Measurements from ENCODE around the gene CLRN2. TPM values are rescaled to one million over a fixed set of nuclear protein-coding genes. Genes with fewer than 3 reads are reported as not detected.
"Not testable (repeated sequence)": the region's sequence is repeated elsewhere in the genome, so short reads cannot be mapped to it uniquely, and the experiment has no call there.

The CLRN2 gene
- total RNA-seq, 1 donor from 2014 or later = not detected

DNA sequence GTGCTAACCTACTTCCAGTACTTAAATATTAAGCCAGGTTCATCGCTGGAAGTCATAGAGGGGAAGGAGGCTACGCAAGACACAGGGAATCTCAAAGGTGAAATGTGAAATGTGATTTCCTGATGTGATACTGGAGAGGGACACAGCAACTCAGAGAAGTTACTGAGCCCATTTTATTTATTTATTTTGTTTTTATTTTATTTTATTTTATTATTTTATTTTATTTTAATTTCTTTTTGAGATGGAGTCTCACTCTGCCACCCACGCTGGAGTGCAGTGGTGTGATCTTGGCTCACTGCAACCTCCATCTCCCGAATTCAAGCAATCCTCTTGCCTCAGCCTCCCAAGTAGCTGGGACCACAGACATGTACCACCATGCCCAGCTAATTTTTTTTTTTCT, 19.7 kb downstream of the CLRN2 start:
- ATAC-seq = no peak
- intact Hi-C loops (cut with micrococcal nuclease) = no loop called here
- no peak for DNase-seq

DNA sequence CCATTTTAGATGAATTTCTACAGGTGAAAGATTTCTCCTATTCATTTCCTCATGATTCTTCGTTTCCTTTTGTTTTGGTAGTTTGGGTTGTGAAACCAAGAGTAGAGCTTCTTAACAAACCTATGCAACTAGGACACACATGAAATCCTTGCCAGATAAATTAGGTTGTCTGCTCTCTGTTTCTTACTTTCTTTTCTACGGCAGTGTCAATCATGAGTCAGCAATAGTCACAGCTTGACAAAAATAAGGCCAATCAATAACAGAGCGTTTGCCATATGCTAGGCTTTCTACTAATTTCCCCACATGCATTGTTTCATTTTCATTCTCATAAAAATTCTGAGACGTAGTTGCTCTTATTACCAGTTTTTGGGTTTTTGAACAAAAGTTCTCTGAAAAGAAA, 20.3 kb downstream of the CLRN2 start:
- DNase-seq (no peak), ATAC-seq (no peak)
- intact Hi-C loops (cut with micrococcal nuclease) = no loop called here

DNA sequence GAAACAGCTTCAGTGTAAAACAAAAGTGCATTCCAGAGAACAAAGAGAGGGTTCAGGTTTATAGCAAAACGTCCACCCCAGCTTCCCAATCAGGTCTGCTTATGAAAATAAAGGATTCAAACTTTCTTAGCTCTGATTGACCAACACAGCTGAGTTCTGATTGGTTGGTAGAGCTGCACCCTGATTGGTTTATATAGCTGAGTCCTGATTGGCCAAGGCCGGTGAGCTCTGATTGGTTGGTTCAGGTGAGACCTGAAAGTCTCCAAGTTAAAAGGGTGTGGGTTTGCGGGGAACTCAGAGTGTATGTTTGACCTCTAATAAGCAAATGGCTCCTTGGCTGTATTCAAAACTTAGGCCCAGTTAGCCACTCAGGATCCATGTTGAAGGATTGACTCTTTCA, 20.9 kb downstream of the CLRN2 start:
- DNase-seq (no peak), ATAC-seq (no peak)
- intact Hi-C loops (cut with micrococcal nuclease) = no loop called here

GRCh38 chr4:17537060-17537459, 22.1 kb downstream of the CLRN2 start:
- intact Hi-C loops (cut with micrococcal nuclease); DNase-seq; ATAC-seq: not testable (repeated sequence)

GRCh38 chr4:17544205-17544604, 29.2 kb downstream of the CLRN2 start:
- ATAC-seq = no peak
- DNase-seq = no peak
- intact Hi-C loops (cut with micrococcal nuclease) = loop anchor here (10.0 kb wide), 1 partner anchor 261 kb away; no protein-coding TSS in a partner anchor

DNA sequence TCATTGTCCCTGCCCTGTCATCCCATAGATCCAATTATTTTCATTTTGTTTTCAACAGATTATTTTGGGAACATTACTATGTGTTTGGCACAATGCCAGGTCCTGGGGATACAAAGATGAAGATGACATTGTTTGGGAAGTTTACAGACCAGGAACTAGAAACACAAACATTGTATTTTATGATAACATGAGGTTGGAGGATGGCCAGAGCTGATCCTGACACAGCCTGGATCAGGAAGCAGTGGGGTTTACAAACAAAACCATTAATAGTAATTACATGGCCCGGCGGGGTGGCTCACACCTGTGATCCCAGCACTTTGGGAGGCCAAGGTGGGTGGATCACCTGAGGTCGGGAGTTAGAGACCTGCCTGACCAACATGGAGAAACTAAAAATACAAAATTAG, 29.9 kb downstream of the CLRN2 start:
- intact Hi-C loops (cut with micrococcal nuclease) = loop anchor here (5.0 to 10.0 kb wide), 2 partner anchors 92 to 260 kb away; no protein-coding TSS in a partner anchor
- ATAC-seq (no peak), DNase-seq (no peak)

- intact Hi-C loops (cut with micrococcal nuclease) = loop anchor here (5.0 to 10.0 kb wide), 2 partner anchors 92 to 259 kb away; no protein-coding TSS in a partner anchor
- ATAC-seq (no peak), DNase-seq (no peak)
Measured at GRCh38 chr4:17545374-17546140, 30.6 kb downstream of the CLRN2 start.

DNA sequence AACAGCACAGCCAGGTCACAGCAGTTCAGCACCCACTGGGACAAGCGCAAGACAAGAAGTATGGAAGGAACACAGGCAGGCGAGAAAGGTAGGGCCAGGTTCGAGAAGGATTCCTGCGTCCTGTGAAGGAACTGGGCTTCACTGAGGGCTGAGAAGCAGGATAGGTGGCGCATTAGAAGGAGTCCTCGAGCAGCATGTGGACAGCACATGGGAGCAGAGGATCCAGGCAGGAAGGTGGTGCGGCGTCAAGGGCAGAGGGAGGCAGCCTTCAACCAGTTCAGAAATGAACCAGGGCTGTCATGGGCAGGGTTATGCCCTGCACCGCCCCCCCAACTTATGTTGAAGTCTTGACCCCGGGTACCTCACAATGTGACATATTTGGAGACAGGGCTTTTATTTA, 31.3 kb downstream of the CLRN2 start:
- intact Hi-C loops (cut with micrococcal nuclease) = loop anchor here (5.0 to 10.0 kb wide), 2 partner anchors 91 to 259 kb away; no protein-coding TSS in a partner anchor
- DNase-seq (no peak), ATAC-seq (no peak)

DNA sequence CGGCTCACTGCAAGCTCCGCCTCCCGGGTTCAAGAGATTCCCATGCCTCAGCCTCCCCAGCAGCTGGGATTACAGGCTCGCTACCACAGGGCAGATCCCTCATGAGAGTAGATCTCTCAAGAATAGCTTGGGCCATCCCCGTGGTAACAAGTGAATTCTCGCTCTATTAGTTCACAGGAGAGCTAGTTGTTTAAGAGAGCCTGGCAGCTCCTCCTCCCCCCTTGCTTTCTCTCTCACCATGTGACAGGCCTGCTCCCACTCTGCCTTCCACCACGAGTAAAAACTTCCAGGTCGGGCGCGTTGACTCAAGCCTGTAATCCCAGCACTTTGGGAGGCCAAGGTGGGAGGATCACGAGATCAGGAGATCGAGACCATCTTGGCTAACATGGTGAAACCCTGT, 31.7 kb downstream of the CLRN2 start:
- DNase-seq (no peak), ATAC-seq (no peak)
- intact Hi-C loops (cut with micrococcal nuclease) = loop anchor here (5.0 to 10.0 kb wide), 2 partner anchors 91 to 258 kb away; no protein-coding TSS in a partner anchor

DNA sequence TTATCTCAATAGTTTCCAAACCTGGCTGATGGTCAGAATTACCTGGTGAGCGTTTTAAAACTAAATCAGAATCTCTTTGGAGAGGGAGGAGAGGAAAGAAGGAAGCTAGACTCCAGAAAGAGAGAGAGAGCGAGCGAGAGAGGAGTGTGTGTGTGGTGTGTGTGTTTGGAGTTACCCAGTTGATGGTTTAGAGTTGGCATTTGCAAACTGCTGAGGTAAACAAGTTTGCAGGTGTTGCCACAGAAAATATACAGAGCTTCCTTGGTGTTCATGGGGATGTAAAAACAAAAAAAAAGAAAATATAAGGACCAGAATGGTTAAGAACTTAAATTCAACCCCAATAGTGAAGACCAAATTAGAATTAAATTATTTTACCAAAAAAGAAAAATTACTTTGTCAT, 35.6 kb downstream of the CLRN2 start:
- DNase-seq = no peak
- no peak for ATAC-seq
- intact Hi-C loops (cut with micrococcal nuclease) = no loop called here

- no peak for DNase-seq
- intact Hi-C loops (cut with micrococcal nuclease) = no loop called here
- ATAC-seq = no peak
Measured at GRCh38 chr4:17552427-17552826, 37.5 kb downstream of the CLRN2 start.

- intact Hi-C loops (cut with micrococcal nuclease) = no loop called here
- ATAC-seq = no peak
- DNase-seq = no peak
Measured at GRCh38 chr4:17554568-17554967, 39.6 kb downstream of the CLRN2 start.

DNA sequence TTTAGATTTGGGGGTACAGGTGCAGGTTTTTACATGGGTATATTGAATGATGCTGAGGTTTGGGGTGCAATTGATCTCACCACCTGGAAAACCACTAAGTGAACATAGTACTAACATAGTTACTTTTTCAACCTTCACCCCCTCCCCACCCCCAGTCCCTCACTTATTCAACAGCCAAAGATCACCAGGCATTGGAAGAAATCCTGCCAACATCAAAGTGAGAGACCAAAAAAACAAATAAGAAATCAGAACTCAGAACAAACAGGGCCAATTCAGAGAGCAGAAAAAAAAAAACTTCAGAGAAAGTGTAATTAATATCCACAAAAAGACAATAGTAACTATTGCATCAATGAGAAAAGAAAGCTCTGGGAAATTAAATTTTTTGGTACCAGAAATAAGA, 41.5 kb downstream of the CLRN2 start:
- no peak for DNase-seq

GRCh38 chr4:17557880-17558279, 42.9 kb downstream of the CLRN2 start:
- intact Hi-C loops (cut with micrococcal nuclease) = loop anchor here (5.0 kb wide), 1 partner anchor 424 kb away; no protein-coding TSS in a partner anchor
- no peak for ATAC-seq
- DNase-seq = no peak

More for the DNA sequence above, 41.5 kb downstream of the CLRN2 start:
- no peak for ATAC-seq
- intact Hi-C loops (cut with micrococcal nuclease) = loop anchor here (5.0 kb wide), 1 partner anchor 426 kb away; no protein-coding TSS in a partner anchor

DNA sequence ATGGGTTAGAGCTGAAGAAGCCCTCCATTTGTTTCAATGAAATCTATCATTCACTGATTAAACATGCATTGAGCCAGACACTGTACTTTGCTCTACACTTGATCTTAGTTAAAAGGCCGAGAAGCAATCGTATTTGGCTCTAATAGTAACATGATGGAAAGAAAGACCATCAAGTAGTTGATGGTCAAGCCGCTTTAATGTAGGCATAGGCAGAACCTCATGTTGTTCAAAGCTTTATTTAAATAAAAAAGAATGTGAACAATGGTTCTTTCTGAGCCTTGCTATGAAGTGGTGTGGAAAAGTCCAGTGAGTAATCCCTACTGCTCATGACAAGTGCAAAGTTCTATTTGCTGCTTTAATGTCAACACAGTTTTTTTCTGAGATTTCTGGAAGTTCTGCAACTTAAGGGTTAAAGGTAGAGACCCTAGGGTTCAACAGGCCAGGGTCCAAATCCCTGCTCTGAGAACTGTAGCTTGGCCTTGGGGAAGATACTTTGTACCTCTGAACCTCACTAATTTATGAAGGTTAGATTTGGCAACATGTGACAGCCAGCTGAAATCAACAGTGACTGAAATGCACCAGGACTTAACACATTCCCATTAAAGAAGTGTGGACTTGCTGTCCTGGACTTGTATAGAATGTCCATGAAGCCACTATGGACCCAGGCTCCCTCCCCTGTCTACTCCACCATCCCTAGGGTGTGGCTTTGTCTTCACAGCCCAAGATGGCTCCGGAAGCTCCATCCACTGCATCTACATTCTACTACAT, 44.2 kb downstream of the CLRN2 start:
- DNase-seq = no peak
- ATAC-seq = no peak
- intact Hi-C loops (cut with micrococcal nuclease) = loop anchor here (5.0 kb wide), 1 partner anchor 423 kb away; no protein-coding TSS in a partner anchor

DNA sequence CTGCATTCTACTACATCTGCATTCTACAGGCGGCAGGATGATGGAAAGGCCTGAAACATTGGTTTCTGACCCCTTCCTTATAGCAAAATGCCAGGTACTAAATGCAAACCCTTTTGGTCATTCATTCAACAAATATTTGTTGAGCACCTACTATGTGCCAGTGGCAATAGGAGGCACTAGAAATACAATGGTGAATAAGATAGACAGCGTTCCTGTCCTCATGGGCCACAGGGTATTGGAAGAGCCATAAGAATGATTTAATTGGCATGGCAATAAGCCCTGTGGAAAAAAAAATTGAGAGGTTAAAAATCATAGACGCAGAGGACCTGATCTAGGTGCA, 44.7 kb downstream of the CLRN2 start:
- DNase-seq (no peak), ATAC-seq (no peak)
- intact Hi-C loops (cut with micrococcal nuclease) = loop anchor here (5.0 kb wide), 1 partner anchor 423 kb away; no protein-coding TSS in a partner anchor

DNA sequence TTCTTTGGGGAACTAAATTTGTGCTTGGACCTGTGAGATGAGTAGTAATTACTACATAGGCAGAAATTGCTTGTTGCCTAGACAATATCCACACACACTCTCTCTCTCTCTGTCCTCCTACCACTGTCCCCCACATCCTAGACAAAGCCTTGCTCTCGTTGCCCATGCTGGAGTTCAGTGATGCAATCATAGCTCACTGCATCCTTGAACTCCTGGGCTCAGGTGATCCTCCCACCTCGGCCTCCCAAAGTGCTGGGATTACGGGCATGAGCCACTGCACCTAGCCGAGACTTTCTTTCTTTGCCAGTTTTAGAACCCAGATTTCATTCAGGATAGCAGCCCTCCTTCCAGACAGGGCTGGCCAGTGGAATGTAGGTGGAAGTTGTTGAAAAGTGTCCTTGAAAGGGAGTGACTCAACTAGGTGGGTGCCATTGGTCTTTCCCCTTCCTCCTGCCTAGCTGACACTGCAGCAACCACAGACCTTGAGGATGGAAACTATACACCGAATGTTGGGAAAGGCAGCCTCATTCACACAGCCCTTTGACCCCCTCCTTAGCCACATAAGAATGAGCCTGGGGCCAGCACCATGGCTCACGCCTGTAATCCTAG, 45.2 kb downstream of the CLRN2 start:
- ATAC-seq = no peak
- intact Hi-C loops (cut with micrococcal nuclease) = no loop called here
- no peak for DNase-seq

DNA sequence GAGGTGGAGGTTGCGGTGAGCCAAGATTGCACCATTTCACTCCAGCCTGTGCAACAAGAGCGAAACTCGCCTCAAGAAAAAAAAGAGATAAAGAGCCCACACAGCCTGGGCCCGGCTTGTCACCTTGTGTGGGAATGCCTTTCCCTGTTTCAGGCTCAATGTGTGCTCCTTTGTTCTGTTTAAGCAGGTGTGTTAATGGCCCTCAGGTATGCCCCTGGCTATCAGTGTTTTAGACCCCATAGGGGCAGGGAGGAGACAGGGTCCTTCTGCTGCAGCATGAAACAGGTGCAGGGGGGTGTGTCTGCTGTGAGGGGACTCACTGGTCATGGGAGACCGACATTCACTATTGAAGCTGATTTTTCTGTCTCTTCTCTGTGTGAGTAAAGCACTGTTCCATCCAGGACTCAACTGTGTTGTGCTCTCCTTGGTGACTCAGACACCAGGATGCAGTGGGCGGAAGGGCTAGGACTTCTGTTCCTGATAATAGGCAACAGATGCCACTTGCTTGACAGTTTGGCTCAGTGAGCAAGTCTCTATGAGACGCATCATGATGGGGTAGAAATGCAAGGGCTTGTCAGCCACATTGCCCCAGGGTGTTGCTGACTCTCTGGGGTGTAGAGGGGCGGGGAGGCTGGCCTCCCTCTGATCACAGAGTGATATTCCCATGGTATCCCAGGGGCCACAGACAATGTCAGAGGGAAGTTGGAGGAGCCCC, 46.4 kb downstream of the CLRN2 start:
- no peak for DNase-seq
- ATAC-seq = no peak
- intact Hi-C loops (cut with micrococcal nuclease) = no loop called here

- intact Hi-C loops (cut with micrococcal nuclease) = no loop called here
- ATAC-seq (no peak), DNase-seq (no peak)
Measured at GRCh38 chr4:17562157-17562556, 47.2 kb downstream of the CLRN2 start.
